Measurements from ENCODE around the gene BCKDHA.
A peak's percentile ranks its signal among the peaks of the same experiment; 100 is the strongest.

Gene BCKDHA

DNA sequence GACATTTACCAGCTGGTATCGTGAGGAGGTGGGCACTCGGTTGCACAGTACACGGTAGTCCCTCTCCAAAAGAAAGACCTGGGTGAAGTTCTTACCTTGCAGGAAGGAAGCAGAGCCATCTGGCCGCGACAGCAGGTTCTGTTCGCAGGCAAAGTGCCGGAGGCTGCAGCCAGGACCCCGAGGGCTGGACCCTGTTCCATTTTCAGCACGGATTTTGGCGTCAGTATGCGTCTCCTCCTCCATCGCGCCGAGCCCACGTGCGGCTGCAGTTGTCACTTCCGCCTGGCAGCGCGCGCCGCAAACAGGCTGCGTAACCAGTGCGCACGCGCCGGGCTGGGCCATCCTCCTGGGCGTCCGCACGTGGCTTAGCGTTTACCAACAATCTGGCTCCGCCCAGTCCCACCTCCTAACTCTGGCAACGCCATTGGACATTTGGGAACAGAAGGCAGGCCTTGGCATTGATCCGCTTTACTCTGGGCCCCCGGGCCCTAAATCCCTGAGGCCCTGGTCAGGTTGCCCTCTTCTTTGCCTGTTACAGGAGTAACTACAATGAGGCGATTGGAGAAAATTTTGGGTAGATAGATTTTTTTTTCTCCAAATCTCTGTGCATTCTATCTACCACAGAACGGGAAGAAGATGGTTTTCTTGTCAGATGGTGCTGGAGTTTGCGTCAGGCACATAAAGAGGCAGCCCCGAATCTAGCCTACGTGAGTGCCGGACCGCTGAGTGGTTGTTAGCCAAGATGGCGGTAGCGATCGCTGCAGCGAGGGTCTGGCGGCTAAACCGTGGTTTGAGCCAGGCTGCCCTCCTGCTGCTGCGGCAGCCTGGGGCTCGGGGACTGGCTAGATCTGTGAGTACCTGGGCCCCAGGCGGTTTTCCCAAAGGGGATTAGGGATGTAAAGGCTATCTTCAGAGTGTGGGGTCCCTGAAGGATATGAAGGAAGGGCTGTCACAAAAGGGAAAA, at the start of gene BCKDHA, which contains the start of gene EXOSC5:
Gene BCKDHA, plus strand, starts transcription at position 733 of the 964 bp plus-strand sequence. Its CDS starts 10 bp downstream, at position 743.
Gene EXOSC5, minus strand, starts transcription at position 274 of the 964 bp plus-strand sequence. Its CDS starts 31 bp downstream, at position 243.
- H3K27me3 Mint-ChIP-seq, result no peaks in the 10 kb centered on the region
- H3K4me3 Mint-ChIP-seq, result peak within 1 kb of the TSS; percentile 97
- H3K4me1 Mint-ChIP-seq (ENCODE audit: low read depth), result peaks cover 55% of the 10 kb centered on the region
- intact Hi-C loops (cut with micrococcal nuclease), result loop anchor here (1.0 to 5.0 kb wide), 3 partner anchors 33 to 46 kb away; partner anchors contain the start of gene B9D2
- peaks cover 41% of the 10 kb centered on the region for H3K36me3 Mint-ChIP-seq (ENCODE audit: low read depth)
- peak within 1 kb of the TSS; percentile 93 for H3K27ac Mint-ChIP-seq
- no peaks in the 10 kb centered on the region for H3K9me3 Mint-ChIP-seq

DNA sequence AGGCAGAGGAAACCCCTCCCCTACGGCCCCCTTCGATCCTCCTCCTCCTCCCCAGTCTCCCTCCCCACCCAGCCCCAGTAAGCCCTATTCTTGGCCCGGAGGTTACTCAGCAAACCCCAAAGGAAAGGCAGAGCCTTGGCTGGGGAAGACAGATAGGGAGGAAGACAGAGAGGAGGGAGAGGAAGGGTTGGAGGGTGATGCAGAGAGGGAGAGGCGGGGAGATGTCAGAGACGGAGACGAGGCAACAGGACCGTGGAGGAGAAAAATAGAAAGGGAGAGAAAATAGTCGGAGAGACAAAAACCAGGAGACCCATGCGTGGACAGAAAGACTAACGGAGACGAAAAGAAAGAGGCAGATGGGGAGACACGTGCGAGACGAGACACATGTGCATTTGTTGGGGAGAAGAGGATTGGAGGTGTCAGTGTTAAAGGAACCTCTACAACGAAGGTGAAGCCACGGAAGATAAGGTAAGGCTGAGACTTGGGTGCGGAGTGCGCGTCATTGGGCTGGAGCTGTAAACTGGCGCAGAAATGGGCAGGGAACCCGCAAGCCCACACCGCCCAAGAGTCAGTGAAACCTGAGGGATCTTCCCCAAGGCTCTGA, 46.8 kb upstream of the BCKDHA start:
- Mint-ChIP-seq H3K4me3 (peak overlapping the region; percentile 100), H3K36me3 (ENCODE audit: low read depth) (peaks cover 82% of the 10 kb centered on the region), H3K4me1 (ENCODE audit: low read depth) (peaks cover 47% of the 10 kb centered on the region), H3K27ac (peak overlapping the region; percentile 88), H3K9me3 (no peaks in the 10 kb centered on the region), H3K27me3 (no peaks in the 10 kb centered on the region)
- intact Hi-C loops (cut with micrococcal nuclease), result loop anchor here (1.0 to 10.0 kb wide), 3 partner anchors 39 to 74 kb away; partner anchors contain the start of genes B3GNT8, BCKDHA, CCDC97 and EXOSC5

DNA sequence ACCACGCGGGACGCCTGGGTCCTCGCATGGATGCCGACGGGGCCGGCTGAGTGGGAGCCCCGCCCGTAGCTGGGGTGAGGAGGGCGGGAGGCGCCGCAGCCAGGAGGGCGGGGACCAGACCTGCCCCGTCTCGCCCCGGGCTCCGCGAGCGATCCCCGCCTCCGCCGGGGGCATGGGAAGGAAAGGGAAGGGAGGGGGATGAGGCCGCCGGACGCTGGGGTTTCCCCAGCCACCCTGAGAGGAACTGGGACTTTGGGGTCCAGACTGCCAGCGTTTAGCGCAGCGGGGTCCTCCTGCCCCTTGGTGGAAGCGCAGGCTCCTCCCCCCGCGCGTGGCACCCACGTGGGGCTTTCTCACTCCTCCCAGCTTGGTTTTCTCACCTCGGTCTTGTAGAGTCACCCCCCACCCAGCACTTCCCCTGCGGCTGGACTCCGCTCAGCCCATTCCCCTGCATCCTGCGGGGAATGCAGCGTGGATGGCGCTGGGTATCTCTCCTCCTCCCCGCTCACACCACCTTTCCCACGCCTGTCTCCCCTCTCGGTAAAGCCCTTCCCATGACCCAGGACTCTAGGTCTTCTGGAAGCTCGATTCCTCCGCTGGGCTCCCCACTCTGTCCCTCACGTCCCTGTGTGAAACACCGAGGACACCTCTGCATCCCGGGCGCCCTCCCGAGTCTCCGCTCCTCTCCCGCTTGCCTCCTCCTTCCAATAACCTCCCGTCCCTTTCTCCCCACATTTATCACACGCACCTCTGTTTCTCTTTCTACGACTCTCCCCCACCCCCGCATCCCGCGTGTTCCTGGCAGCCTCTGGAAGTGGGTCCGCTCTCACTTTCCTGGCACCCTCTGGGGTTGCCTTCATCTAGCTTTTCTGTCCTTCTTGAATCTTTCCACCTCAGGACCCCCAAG, 46.0 kb upstream of the BCKDHA start:
- no peaks in the 10 kb centered on the region for H3K27me3 Mint-ChIP-seq
- peak overlapping the region; percentile 100 for H3K4me3 Mint-ChIP-seq
- intact Hi-C loops (cut with micrococcal nuclease), result loop anchor here (1.0 to 10.0 kb wide), 3 partner anchors 39 to 73 kb away; partner anchors contain the start of genes B3GNT8, BCKDHA, CCDC97 and EXOSC5
- no peaks in the 10 kb centered on the region for H3K9me3 Mint-ChIP-seq
- H3K4me1 Mint-ChIP-seq (ENCODE audit: low read depth), result peaks cover 54% of the 10 kb centered on the region
- H3K27ac Mint-ChIP-seq, result peak overlapping the region; percentile 88
- H3K36me3 Mint-ChIP-seq (ENCODE audit: low read depth), result peaks cover 80% of the 10 kb centered on the region

DNA sequence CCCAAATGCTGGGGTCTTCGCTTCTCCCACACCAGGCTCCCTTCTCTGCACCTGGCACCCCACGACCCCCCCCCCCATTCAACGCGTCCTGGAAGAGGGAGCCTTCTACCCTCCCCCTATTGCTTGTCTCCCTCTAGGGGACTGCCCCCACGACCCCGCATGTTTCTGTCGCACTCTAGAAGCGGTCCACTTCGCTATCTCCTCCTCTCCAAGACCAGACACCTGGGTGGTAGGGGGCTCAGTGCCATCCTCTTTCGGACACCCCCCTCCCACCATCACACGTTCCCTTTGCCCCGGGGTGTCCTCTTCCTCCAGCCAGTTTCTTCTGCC, 45.4 kb upstream of the BCKDHA start:
- intact Hi-C loops (cut with micrococcal nuclease), result loop anchor here (5.0 to 10.0 kb wide), 2 partner anchors 40 to 73 kb away; partner anchors contain the start of genes B3GNT8 and CCDC97
- no peaks in the 10 kb centered on the region for H3K9me3 Mint-ChIP-seq
- H3K4me3 Mint-ChIP-seq, result peak overlapping the region; percentile 100
- peak overlapping the region; percentile 88 for H3K27ac Mint-ChIP-seq
- H3K27me3 Mint-ChIP-seq, result no peaks in the 10 kb centered on the region
- H3K4me1 Mint-ChIP-seq (ENCODE audit: low read depth), result peaks cover 61% of the 10 kb centered on the region
- peaks cover 80% of the 10 kb centered on the region for H3K36me3 Mint-ChIP-seq (ENCODE audit: low read depth)

DNA sequence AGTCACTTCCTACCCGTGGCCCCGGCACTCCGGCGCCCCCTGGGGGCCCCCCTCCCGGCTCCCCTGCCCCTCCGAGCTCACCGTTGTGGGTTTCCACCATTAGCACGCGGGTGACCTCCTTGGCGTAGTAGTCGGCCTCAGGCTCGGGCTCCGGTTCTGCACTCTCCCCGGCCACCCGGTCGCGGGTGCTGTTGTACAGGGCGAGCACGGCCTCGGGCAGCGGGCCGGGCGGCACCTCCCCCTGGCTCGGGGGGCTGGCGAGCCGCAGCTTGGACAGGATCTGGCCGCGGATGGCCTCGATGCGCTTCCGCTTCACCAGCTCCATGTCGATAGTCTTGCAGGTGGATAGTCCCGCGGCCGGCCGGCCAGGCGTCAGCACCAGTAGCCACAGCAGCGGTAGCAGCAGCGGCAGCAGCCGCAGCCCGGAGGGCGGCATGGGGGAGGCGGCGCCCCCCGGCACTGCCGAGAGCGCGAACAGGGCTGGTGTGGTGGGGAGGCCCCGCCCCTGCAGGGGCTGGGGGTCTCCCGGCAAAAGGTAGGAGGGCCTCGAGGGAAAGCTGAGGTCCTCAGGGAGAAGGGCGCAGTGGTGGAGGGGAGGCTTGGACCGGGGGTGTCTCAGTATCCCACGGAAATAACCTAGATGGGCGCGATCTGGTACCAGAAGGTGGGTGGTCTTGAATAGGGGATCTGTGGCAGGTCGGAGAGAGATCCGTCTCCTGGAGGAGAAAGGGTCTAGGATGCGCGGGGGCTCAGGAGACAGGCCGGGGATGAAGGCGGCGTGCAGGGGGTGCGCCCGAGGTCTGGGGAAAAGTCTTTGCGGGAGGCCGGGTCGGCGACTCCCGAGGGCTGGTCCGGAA, 44.8 kb upstream of the BCKDHA start:
- intact Hi-C loops (cut with micrococcal nuclease), result loop anchor here (1.0 to 10.0 kb wide), 3 partner anchors 24 to 72 kb away; partner anchors contain the start of genes B3GNT8 and CCDC97
- Mint-ChIP-seq H3K4me3 (peak overlapping the region; percentile 100), H3K27me3 (no peaks in the 10 kb centered on the region), H3K36me3 (ENCODE audit: low read depth) (peaks cover 74% of the 10 kb centered on the region), H3K27ac (peak overlapping the region; percentile 88), H3K4me1 (ENCODE audit: low read depth) (peaks cover 67% of the 10 kb centered on the region), H3K9me3 (no peaks in the 10 kb centered on the region)

DNA sequence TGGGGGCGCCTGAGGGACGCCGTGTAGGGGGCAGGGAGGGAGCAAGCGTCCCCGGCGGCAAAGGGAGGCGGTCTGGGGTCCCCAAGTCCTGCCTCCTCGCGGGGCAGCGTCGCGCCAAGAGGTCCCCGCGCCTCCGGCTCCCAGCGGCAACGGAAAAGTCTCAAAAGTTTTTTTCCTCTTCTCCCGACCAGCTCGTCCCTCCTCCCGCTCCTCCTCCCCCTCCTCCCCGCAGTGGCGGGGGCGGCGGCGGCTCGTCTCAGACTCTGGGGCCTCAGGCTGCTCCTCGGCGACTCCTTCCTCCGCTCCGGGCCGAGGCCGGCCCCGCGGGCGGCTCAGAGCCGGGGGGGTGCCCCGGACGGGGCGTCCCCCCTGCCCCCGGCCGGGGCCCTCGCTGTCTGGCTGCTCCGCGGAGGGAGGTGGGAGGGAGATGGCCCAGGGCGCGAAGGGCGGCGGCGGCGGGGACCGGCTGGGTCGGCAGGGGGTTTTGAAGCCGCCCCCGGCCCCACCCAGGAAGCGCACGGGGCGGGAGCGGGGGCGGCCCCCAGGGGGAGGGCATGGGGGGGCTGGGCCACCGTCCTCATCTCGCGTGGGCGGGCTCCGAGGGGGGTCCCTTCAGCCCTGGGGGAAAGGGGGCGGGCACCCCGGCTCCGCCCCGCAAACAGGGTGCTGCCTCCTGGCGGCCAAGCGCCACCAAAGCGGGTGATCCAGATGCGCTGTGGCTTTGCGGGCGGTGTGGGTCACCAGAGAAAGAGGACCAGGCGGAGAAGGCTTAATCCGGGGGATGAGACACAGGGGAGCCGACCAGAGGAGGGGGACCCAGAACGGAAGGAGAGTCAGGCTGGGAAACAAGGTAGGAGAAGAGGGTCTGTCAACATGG, 43.9 kb upstream of the BCKDHA start, which contains the start of gene TGFB1:
Gene TGFB1, minus strand, starts transcription at position 457 of the 877 bp plus-strand sequence. CDS start 878 bp downstream, outside the sequence.
- intact Hi-C loops (cut with micrococcal nuclease), result loop anchor here (1.0 to 10.0 kb wide), 3 partner anchors 24 to 71 kb away; partner anchors contain the start of genes B3GNT8 and CCDC97
- Mint-ChIP-seq H3K36me3 (ENCODE audit: low read depth) (peaks cover 65% of the 10 kb centered on the region), H3K4me1 (ENCODE audit: low read depth) (peaks cover 68% of the 10 kb centered on the region), H3K4me3 (peak within 1 kb of the TSS; percentile 100), H3K27ac (peak within 1 kb of the TSS; percentile 88), H3K27me3 (no peaks in the 10 kb centered on the region), H3K9me3 (no peaks in the 10 kb centered on the region)

DNA sequence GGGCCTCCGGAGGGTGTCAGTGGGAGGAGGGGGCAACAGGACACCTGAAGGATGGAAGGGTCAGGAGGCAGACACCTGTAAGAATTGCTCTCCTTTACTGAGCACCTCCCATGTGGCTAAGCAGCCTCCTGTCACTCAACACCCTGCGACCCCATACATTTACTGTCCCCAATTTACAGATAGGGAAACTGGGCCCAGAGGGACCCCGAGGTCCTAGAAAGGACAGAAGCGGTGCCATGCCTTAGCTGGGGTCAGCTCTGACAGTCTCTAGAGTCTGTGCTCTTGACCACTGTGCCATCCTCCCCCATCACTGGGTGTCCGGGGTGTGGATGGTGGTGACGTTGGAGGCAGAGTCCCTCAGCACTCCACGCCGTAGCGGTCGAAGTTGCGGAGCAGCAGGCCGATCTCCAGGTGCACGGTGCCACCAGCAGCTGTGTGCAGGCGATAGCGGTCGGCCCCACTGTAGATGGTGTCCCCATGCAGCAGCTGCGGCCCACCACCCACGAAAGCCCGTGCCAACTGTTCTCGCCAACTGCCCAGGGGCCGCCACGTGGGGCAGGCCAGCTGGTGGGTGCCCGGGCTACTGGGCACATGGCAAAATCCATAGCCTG, 43.2 kb upstream of the BCKDHA start:
- peak overlapping the region; percentile 88 for H3K27ac Mint-ChIP-seq
- no peaks in the 10 kb centered on the region for H3K27me3 Mint-ChIP-seq
- intact Hi-C loops (cut with micrococcal nuclease), result loop anchor here (5.0 to 10.0 kb wide), 2 partner anchors 42 to 70 kb away; partner anchors contain the start of genes B3GNT8 and CCDC97
- peak overlapping the region; percentile 70 for H3K4me3 Mint-ChIP-seq
- peaks cover 58% of the 10 kb centered on the region for H3K36me3 Mint-ChIP-seq (ENCODE audit: low read depth)
- H3K4me1 Mint-ChIP-seq (ENCODE audit: low read depth), result peaks cover 60% of the 10 kb centered on the region
- H3K9me3 Mint-ChIP-seq, result no peaks in the 10 kb centered on the region

DNA sequence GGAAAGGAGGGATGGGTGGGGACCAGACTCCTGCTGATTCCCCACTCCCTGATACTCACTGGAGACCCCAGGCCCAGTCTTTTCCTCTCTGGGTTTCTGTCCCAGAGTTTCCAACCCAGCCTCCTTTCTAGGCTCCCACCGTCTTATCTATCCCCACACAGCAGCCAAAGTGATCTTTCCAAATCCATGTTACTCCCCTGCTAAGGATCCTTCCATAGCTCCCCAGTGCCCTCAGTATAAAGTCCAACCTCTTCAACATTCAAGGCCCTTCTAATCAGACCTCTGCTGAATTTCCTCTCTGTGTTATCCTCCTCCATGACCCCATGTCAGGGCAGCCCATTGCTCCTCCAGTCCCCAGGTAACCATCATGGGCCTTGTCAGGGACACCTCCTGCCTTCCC, 42.6 kb upstream of the BCKDHA start:
- H3K9me3 Mint-ChIP-seq, result no peaks in the 10 kb centered on the region
- intact Hi-C loops (cut with micrococcal nuclease), result loop anchor here (10.0 kb wide), 1 partner anchor 70 kb away; the partner anchor contains the start of gene B3GNT8

DNA sequence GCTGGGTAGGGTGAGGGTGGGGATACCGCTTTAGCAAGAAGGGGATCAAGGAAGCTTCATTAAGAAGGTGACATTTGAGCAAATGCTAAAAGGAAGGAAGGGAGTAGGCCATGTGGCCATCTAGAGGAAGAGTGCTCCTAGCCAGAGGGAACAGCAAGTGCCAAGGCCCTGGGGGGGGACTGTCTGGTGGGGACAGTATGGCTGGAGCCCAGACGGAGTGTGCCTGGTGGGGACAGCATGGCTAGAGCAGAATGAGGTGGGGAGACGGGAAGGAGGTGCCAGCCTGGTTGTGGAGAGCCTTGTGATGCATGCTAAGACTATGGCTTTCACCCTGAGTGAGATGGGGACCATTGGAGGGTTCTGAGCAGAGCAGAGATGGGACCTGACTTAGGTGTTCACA, 41.8 kb upstream of the BCKDHA start:
- intact Hi-C loops (cut with micrococcal nuclease), result loop anchor here (10.0 kb wide), 1 partner anchor 69 kb away; the partner anchor contains the start of gene B3GNT8
- H3K4me1 Mint-ChIP-seq (ENCODE audit: low read depth), result peaks cover 55% of the 10 kb centered on the region
- no peaks in the 10 kb centered on the region for H3K27me3 Mint-ChIP-seq
- H3K36me3 Mint-ChIP-seq (ENCODE audit: low read depth), result peaks cover 53% of the 10 kb centered on the region
- no peak overlapping the region for H3K4me3 Mint-ChIP-seq
- H3K27ac Mint-ChIP-seq, result peak overlapping the region; percentile 55
- no peaks in the 10 kb centered on the region for H3K9me3 Mint-ChIP-seq

More for the DNA sequence above, 42.6 kb upstream of the BCKDHA start:
- Mint-ChIP-seq H3K4me1 (ENCODE audit: low read depth) (peaks cover 59% of the 10 kb centered on the region), H3K4me3 (no peak overlapping the region), H3K36me3 (ENCODE audit: low read depth) (peaks cover 57% of the 10 kb centered on the region), H3K27me3 (no peaks in the 10 kb centered on the region), H3K27ac (peak overlapping the region; percentile 55)

DNA sequence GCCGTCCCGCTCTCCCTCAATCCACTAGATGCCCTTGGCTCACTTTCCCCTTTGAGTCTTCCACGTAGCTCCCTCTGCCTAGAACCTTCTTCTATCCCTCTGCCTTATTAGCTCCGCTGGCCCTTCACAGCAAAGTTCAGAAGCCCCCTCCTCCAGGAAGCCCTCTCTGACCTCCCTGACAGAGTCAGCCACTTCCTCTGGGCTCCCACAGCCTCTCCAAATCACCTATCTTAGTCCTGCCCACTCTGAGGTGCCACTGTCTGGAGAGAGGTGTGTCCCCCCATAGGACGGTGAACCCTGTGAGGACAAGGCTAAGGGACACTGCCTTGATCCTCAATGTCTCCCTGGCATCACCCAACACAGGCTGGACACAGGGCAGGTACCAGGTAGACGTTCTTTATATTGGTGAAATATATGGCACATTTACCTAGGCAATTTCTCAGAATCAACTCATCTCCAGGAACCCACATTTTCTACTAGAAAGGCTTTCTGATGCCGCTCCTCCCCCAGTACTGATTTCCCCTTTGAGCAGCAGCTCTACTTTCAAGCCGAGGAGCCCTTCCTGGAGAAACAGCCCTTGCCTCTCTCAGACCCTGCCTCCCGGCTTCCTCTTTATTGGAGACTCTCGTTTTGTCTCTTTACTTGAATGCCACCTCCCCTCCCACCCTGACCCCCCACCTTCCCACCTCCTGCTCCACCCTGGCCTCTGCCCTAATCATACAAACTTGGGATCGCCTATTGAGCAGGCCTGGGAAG, 40.5 kb upstream of the BCKDHA start:
- H3K4me3 Mint-ChIP-seq, result peak overlapping the region; percentile 30
- H3K27me3 Mint-ChIP-seq, result no peaks in the 10 kb centered on the region
- H3K4me1 Mint-ChIP-seq (ENCODE audit: low read depth), result peaks cover 51% of the 10 kb centered on the region
- intact Hi-C loops (cut with micrococcal nuclease), result loop anchor here (10.0 kb wide), 1 partner anchor 68 kb away; the partner anchor contains the start of gene B3GNT8
- H3K36me3 Mint-ChIP-seq (ENCODE audit: low read depth), result peaks cover 41% of the 10 kb centered on the region
- peak overlapping the region; percentile 86 for H3K27ac Mint-ChIP-seq
- H3K9me3 Mint-ChIP-seq, result no peaks in the 10 kb centered on the region

Data from dendritic cell treated with granulocyte-macrophage colony-stimulating factor and Interleukin-4, amounts not matched to agents 40 ng/mL and 50 ng/mL, for 4 days (primary cell).